ENCODE data around the gene SCYL3. TPM values are rescaled to one million over a fixed set of nuclear protein-coding genes. Genes with fewer than 3 reads are reported as not detected.
"Not testable (repeated sequence)": the region's sequence is repeated elsewhere in the genome, so short reads cannot be mapped to it uniquely, and the experiment has no call there.

Gene SCYL3
- total RNA-seq, 1 donor from 2014 or later, result 9.2 TPM

DNA sequence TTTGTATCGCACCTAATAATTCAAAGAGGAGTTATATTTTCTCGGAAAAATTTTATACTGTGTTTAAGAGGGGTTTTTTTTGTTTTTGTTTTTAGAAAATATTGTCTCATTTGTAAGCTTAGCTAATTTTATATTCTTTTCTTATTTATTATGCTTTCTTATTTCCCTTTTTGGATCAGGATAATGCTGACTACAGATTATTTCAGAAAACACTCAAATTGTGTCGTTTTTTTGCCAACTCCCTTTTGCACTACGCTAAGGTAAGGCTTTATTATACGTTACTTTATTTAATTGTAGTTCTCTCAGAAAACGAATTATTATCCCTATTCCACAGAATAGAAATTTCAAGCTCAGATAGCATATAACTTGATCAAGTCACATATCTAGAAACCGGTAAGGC lies 72.2 kb downstream of the SCYL3 start:
- Mint-ChIP-seq H3K4me1 (ENCODE audit: unreplicated experiment) (no peaks in the 10 kb centered on the region), H3K27me3 (ENCODE audit: unreplicated experiment) (no peaks in the 10 kb centered on the region), H3K36me3 (ENCODE audit: unreplicated experiment) (peaks cover 19% of the 10 kb centered on the region), H3K4me3 (ENCODE audit: unreplicated experiment) (no peak overlapping the region), H3K27ac (ENCODE audit: unreplicated experiment) (no peak overlapping the region), H3K9me3 (ENCODE audit: unreplicated experiment) (no peaks in the 10 kb centered on the region)
- no peak for TF ChIP-seq CTCF (IDR thresholded peaks at IDR 0.05)
- no peak for DNase-seq (ENCODE audit: extremely low spot score, unreplicated experiment)

DNA sequence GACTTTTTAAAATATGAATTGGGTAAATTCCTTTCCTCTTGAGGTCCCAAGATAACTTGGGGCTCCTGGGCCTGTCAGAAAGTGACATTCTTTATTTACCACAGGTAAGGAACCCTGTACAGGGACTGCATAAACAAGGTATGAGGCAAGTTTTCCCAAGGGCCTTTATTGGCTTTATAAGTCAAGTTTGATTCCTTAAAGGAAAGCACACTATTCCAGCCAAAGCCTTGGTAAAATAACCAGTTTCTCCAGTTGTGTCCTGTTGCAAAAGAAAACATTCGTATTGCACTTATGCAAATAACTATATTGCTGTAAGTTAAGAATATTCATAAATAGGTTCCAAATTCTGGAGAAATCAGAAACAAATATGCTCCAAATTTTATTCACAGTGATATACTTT lies 77.1 kb downstream of the SCYL3 start:
- no peak for TF ChIP-seq CTCF (IDR thresholded peaks at IDR 0.05)
- no peak for DNase-seq (ENCODE audit: extremely low spot score, unreplicated experiment)
- Mint-ChIP-seq H3K4me3 (ENCODE audit: unreplicated experiment) (no peak overlapping the region), H3K9me3 (ENCODE audit: unreplicated experiment) (no peaks in the 10 kb centered on the region), H3K27ac (ENCODE audit: unreplicated experiment) (no peak overlapping the region), H3K4me1 (ENCODE audit: unreplicated experiment) (no peaks in the 10 kb centered on the region), H3K27me3 (ENCODE audit: unreplicated experiment) (no peaks in the 10 kb centered on the region), H3K36me3 (ENCODE audit: unreplicated experiment) (peaks cover 7% of the 10 kb centered on the region)

- DNase-seq (ENCODE audit: extremely low spot score, unreplicated experiment), result no peak
- no peaks in the 10 kb centered on the region for H3K4me1 Mint-ChIP-seq (ENCODE audit: unreplicated experiment)
- no peaks in the 10 kb centered on the region for H3K27me3 Mint-ChIP-seq (ENCODE audit: unreplicated experiment)
- TF ChIP-seq CTCF (IDR thresholded peaks at IDR 0.05), result no peak
- H3K27ac Mint-ChIP-seq (ENCODE audit: unreplicated experiment), result no peak overlapping the region
- H3K9me3 Mint-ChIP-seq (ENCODE audit: unreplicated experiment), result no peaks in the 10 kb centered on the region
- H3K4me3 Mint-ChIP-seq (ENCODE audit: unreplicated experiment), result no peak overlapping the region
- peaks cover 1% of the 10 kb centered on the region for H3K36me3 Mint-ChIP-seq (ENCODE audit: unreplicated experiment)
These were observed 79.4 kb downstream of the SCYL3 start for GRCh38 chr1:169814265-169814664.

DNA sequence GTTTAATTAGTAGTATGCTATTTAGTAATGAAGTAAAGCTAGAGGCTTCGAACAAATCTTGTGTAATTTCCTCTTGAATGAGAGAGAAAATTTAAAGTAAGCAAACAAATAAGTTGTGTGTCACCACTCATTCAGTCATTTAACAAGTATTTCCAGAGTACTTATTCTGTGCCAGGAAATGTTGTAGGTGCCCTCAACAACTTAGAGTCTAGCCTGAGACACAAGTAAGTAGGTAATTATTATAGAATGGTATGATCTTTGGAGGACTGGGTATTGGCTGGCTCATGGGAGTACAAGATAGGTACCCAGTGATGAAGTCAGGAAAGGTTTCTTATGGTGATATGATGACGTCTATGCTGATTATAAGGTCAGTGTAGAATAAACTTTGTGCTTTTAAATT lies 81.6 kb downstream of the SCYL3 start:
- Mint-ChIP-seq H3K9me3 (ENCODE audit: unreplicated experiment) (no peaks in the 10 kb centered on the region), H3K4me1 (ENCODE audit: unreplicated experiment) (no peaks in the 10 kb centered on the region)
- no peak for DNase-seq (ENCODE audit: extremely low spot score, unreplicated experiment)

GRCh38 chr1:169811418-169812035 lies 82.2 kb downstream of the SCYL3 start:
- not testable (repeated sequence) for H3K27ac Mint-ChIP-seq (ENCODE audit: unreplicated experiment); H3K4me3 Mint-ChIP-seq (ENCODE audit: unreplicated experiment); H3K27me3 Mint-ChIP-seq (ENCODE audit: unreplicated experiment); H3K4me1 Mint-ChIP-seq (ENCODE audit: unreplicated experiment); H3K36me3 Mint-ChIP-seq (ENCODE audit: unreplicated experiment); H3K9me3 Mint-ChIP-seq (ENCODE audit: unreplicated experiment); DNase-seq (ENCODE audit: extremely low spot score, unreplicated experiment)

More for the DNA sequence above, 81.6 kb downstream of the SCYL3 start:
- H3K4me3 Mint-ChIP-seq (ENCODE audit: unreplicated experiment), result no peak overlapping the region
- no peak for TF ChIP-seq CTCF (IDR thresholded peaks at IDR 0.05)
- no peaks in the 10 kb centered on the region for H3K27me3 Mint-ChIP-seq (ENCODE audit: unreplicated experiment)
- H3K27ac Mint-ChIP-seq (ENCODE audit: unreplicated experiment), result no peak overlapping the region
- no peaks in the 10 kb centered on the region for H3K36me3 Mint-ChIP-seq (ENCODE audit: unreplicated experiment)

All from osteocyte (in vitro differentiated cells).